ENCODE measurements around the gene IVD.

DNA sequence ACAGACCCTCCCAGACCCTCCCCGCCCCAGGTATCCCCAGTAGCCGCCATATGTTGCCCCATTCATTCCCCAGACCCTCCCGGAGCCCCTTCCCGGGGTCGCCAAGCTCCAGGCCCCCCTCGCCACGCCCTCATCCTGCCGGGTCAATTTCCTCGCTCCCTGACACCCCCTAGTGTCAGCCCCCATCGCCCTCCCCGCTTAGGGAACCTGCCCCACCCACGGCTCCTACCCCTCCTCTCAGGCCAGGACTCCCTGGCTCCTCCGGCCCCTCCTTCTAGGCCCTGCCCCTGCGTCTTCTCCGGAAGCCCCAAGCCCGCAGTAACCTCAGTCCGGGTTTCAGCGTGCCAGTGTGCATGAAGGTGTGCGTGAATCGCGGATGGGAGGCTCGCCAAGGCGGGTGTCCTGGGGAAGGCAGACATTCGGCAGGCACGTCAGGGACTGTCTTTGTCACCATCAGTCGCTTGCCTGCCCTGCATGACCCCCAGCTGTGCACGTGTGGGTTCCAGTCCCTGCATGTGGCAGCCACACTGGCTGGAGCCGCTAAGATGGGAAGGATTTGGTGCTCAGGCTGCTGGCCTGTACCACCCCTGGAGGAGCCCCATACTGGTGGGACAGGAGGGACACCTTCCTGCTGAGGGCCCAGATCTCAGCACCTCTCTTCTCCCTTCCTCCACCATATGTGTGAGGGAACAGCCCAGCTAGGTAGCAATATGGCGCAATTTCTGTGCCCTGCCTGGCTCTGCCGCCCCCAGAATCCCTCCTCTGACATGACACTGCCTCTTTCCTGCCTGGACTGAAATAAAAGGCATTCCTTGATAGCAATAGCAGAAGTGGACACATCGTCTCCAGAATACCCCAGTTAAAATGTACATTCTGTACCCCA is 46.9 kb upstream of the IVD start:
- TF ChIP-seq, protein P1, sequence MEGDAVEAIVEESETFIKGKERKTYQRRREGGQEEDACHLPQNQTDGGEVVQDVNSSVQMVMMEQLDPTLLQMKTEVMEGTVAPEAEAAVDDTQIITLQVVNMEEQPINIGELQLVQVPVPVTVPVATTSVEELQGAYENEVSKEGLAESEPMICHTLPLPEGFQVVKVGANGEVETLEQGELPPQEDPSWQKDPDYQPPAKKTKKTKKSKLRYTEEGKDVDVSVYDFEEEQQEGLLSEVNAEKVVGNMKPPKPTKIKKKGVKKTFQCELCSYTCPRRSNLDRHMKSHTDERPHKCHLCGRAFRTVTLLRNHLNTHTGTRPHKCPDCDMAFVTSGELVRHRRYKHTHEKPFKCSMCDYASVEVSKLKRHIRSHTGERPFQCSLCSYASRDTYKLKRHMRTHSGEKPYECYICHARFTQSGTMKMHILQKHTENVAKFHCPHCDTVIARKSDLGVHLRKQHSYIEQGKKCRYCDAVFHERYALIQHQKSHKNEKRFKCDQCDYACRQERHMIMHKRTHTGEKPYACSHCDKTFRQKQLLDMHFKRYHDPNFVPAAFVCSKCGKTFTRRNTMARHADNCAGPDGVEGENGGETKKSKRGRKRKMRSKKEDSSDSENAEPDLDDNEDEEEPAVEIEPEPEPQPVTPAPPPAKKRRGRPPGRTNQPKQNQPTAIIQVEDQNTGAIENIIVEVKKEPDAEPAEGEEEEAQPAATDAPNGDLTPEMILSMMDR (IDR thresholded peaks at IDR 0.05; ENCODE audit: low read depth, low read length), result no peak
- TF ChIP-seq POLR2A (IDR thresholded peaks at IDR 0.05; ENCODE audit: extremely low read depth, insufficient read length), result no peak
- TF ChIP-seq, protein P2, sequence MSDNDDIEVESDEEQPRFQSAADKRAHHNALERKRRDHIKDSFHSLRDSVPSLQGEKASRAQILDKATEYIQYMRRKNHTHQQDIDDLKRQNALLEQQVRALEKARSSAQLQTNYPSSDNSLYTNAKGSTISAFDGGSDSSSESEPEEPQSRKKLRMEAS (IDR thresholded peaks at IDR 0.05; ENCODE audit: low read depth, low read length), result no peak

Measured in NB4 (cell line).